GM23338 (cell line): Measurements from ENCODE around the gene FBRSL1. TPM values are rescaled to one million over a fixed set of nuclear protein-coding genes. Genes with fewer than 3 reads are reported as not detected.

ENCODE experiments used
- ATAC-seq: fragments of 200-7000 bp; cut with Tn5 transposase; 3 replicates; pipeline ENCODE4 v1.9.1; 2020
- DNase-seq: peaks from one replicate; pipeline ENCODE4 v3.0.0-alpha.2; 2015; ENCODE audit warnings: low spot score
- H2AFZ ChIP-seq: fragments of 200-600 bp; sonication (generic); 2 replicates; pipeline ENCODE4 v1.8.0; 2016; ENCODE audit warnings: antibody characterized with exemption, mild to moderate bottlenecking, moderate library complexity
- H3F3A ChIP-seq: fragments of 200-600 bp; sonication (generic); replicated peaks from 2 replicates; pipeline ENCODE4 v1.8.0; 2017; ENCODE audit warnings: antibody characterized with exemption, mixed run types, low read depth
- H3K27ac ChIP-seq: fragments of 200-600 bp; sonication (generic); 2 replicates; pipeline ENCODE4 v1.6.1; 2016; ENCODE audit warnings: low read depth
- H3K27me3 ChIP-seq: fragments of 200-600 bp; sonication (generic); 2 replicates; pipeline ENCODE4 v1.8.0; 2016; ENCODE audit warnings: mild to moderate bottlenecking, mixed run types, moderate library complexity; ENCODE audit not compliant: insufficient read depth
- H3K36me3 ChIP-seq: fragments of 200-600 bp; sonication (generic); 2 replicates; pipeline ENCODE4 v1.8.0; 2016; ENCODE audit warnings: mild to moderate bottlenecking; ENCODE audit not compliant: insufficient read depth
- H3K4me1 ChIP-seq: fragments of 200-600 bp; sonication (generic); 2 replicates; pipeline ENCODE4 v1.8.0; 2016; ENCODE audit warnings: mild to moderate bottlenecking, moderate library complexity; ENCODE audit not compliant: insufficient read depth
- H3K4me2 ChIP-seq: fragments of 200-600 bp; sonication (generic); 2 replicates; pipeline ENCODE4 v1.7.1; 2017; ENCODE audit warnings: mixed run types
- H3K4me3 ChIP-seq: fragments of 200-600 bp; sonication (generic); 2 replicates; pipeline ENCODE4 v1.6.1; 2016; ENCODE audit warnings: mixed run types
- H3K79me2 ChIP-seq: fragments of 200-600 bp; sonication (generic); replicated peaks from 2 replicates; pipeline ENCODE4 v1.8.0; 2017; ENCODE audit warnings: mild to moderate bottlenecking; ENCODE audit not compliant: insufficient read depth
- H3K9me2 ChIP-seq: fragments of 200-600 bp; sonication (generic); 2 replicates; pipeline ENCODE4 v1.8.0; 2017; ENCODE audit not compliant: insufficient read depth
- H4K20me1 ChIP-seq: fragments of 200-600 bp; sonication (generic); replicated peaks from 2 replicates; pipeline ENCODE4 v1.8.0; 2017; ENCODE audit warnings: mild to moderate bottlenecking; ENCODE audit not compliant: insufficient read depth
- H3K27ac Mint-ChIP-seq: 2 replicates; pipeline ENCODE4 v1.8.0; 2020; ENCODE audit warnings: inconsistent platforms, mild to moderate bottlenecking, moderate library complexity, mixed read lengths
- H3K27me3 Mint-ChIP-seq: 3 replicates; pipeline ENCODE4 v1.8.0; 2022; ENCODE audit warnings: low read depth, mild to moderate bottlenecking, moderate library complexity, mixed read lengths, inconsistent platforms; ENCODE audit not compliant: insufficient read depth, poor library complexity
- H3K36me3 Mint-ChIP-seq: 3 replicates; pipeline ENCODE4 v1.8.0; 2021; ENCODE audit warnings: low read depth, mild to moderate bottlenecking, inconsistent platforms, moderate library complexity, mixed read lengths
- H3K4me1 Mint-ChIP-seq: 3 replicates; pipeline ENCODE4 v1.8.0; 2020; ENCODE audit warnings: mild to moderate bottlenecking, inconsistent platforms, mixed read lengths
- H3K4me3 Mint-ChIP-seq: 3 replicates; pipeline ENCODE4 v1.8.0; 2021; ENCODE audit warnings: moderate library complexity, mild to moderate bottlenecking, inconsistent platforms, mixed read lengths
- H3K9me3 Mint-ChIP-seq: 3 replicates; pipeline ENCODE4 v1.8.0; 2020; ENCODE audit warnings: moderate library complexity, mild to moderate bottlenecking, inconsistent platforms, mixed read lengths
- CREB1 ChIP-seq: fragments of 250-450 bp; sonication (Bioruptor Pico); IDR thresholded peaks from 2 replicates; pipeline ENCODE4 v1.5.0; 2020; ENCODE audit warnings: low read depth, mild to moderate bottlenecking, moderate library complexity
- EZH2 ChIP-seq: fragments of 200-600 bp; sonication (generic); IDR thresholded peaks from one replicate; pipeline ENCODE4 v1.8.0; 2017; ENCODE audit warnings: antibody characterized with exemption, mild to moderate bottlenecking, low read depth; ENCODE audit not compliant: unreplicated experiment
- EZH2phosphoT487 ChIP-seq: fragments of 200-600 bp; sonication (generic); IDR thresholded peaks from one replicate; pipeline ENCODE4 v1.8.1; 2018; ENCODE audit warnings: antibody characterized with exemption; ENCODE audit not compliant: unreplicated experiment
- JUNB ChIP-seq: IDR thresholded peaks from one replicate; pipeline ENCODE4 v1.6.1; 2016; ENCODE audit warnings: antibody characterized with exemption; ENCODE audit not compliant: unreplicated experiment
- NANOG ChIP-seq: IDR thresholded peaks from 2 replicates; pipeline ENCODE4 v1.6.1; 2016; ENCODE audit warnings: antibody characterized with exemption, borderline replicate concordance
- POLR2AphosphoS5 ChIP-seq: IDR thresholded peaks from 2 replicates; pipeline ENCODE4 v1.6.1; 2016; ENCODE audit warnings: antibody characterized with exemption, low read depth
- STAT1 ChIP-seq: IDR thresholded peaks from one replicate; pipeline ENCODE4 v1.6.1; 2016; ENCODE audit warnings: antibody characterized with exemption; ENCODE audit not compliant: unreplicated experiment
- ZNF114 ChIP-seq: fragments of 250-450 bp; sonication (Bioruptor Pico); IDR thresholded peaks from 2 replicates; pipeline ENCODE4 v1.5.0; 2020; ENCODE audit warnings: mild to moderate bottlenecking, moderate library complexity
- ZNF331 ChIP-seq: fragments of 250-450 bp; sonication (Bioruptor Pico); IDR thresholded peaks from 2 replicates; pipeline ENCODE4 v1.5.0; 2020; ENCODE audit warnings: low read depth, mild to moderate bottlenecking, moderate library complexity
- polyA plus RNA-seq: library from polyadenylated mRNA; unstranded; fragments of >200 nt; fragmentation: Nextera tagmentation; extraction: Ambion mirVana; gene quantifications from 2 replicates; pipeline ENCODE4 v1.2.1, GENCODE V29; 2016
- total RNA-seq: library from RNA; depleted of rRNA; stranded (reverse); fragments of >200 nt; shearing (Covaris generic); gene quantifications from 2 replicates; pipeline ENCODE4 v1.2.3, GENCODE V29; 2014
- TF ChIP-seq, protein P1 (sequence below): IDR thresholded peaks from 2 replicates; pipeline ENCODE4 v1.6.1; 2016; ENCODE audit warnings: antibody characterized with exemption
- TF ChIP-seq, protein P2 (sequence below): fragments of 250-450 bp; sonication (Bioruptor Pico); IDR thresholded peaks from 2 replicates; pipeline ENCODE4 v1.5.0; 2020; ENCODE audit warnings: mild to moderate bottlenecking, moderate library complexity
- TF ChIP-seq, protein P3 (sequence below), 2 experiments: fragments of 200-600 bp in 1 of 2; sonication (generic) in 1 of 2; conservative IDR thresholded peaks; 2 replicates each; pipeline versions ENCODE4 v1.5.1 to v1.6.1; 2016 to 2017; ENCODE audit warnings: antibody characterized with exemption in 2 of 2, low read depth in 2 of 2, mild to moderate bottlenecking in 2 of 2, moderate library complexity in 1 of 2

The FBRSL1 gene
- total and polyA plus RNA-seq, 2 experiments from 2014 or later = 37.8 to 89.8 TPM

GRCh38 chr12:132505852-132506219 lies 15.9 kb downstream of the FBRSL1 start (continued):
- TF ChIP-seq JUNB = no peak
- no peak for TF ChIP-seq ZNF114

DNA sequence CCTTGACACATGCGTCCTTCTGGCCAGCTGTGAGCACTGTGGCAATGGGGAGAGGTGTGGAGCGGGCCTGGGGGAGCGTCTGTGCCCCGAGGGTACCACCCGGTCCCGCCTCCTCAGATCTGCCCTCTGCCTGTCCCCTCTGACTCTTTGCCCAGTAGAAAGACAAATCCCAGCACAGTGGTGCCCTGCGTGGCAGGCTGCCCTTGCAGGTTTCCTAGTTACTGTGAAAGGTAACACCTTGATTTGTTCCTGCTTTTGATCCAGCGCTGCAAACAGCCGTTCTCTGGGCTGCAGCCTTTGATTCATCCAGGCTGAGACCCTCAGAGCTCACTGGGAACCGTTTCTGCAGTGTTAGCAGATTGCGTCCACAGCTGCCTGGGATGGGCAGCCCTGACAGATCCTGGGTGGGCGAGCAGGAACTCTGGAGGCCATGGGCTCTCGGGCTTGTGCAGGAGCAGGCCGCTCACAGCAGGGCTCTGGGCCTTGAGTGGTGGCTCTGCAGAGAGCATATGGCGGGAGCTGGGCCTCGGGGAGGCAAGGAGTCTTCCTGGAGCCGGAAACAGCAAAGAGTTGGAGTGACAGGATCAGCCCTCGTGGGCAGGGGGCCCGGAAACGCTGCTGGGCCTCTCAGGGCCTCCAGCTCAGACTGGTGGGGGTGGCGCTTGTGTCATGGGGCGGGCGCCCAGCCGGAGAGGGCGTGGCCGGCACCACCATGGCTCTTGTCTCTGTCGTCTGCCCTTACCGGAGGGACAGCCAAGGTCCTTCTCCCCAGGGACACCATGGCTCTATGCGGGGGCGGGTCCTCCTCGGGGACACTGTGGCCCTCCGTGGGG lies 16.6 kb downstream of the FBRSL1 start:
- Histone ChIP-seq H3K36me3 (no peaks in the 10 kb centered on the region), H3K4me1 (peaks cover 21% of the 10 kb centered on the region), H3K9me2 (no peaks in the 10 kb centered on the region), H3K27ac (no peak overlapping the region), H3K79me2 (peaks cover 45% of the 10 kb centered on the region), H3K27me3 (no peaks in the 10 kb centered on the region), H2AFZ (no peak overlapping the region), H3F3A (no peaks in the 10 kb centered on the region), H3K4me3 (no peak overlapping the region), H4K20me1 (peaks cover 29% of the 10 kb centered on the region), H3K4me2 (no peak overlapping the region)
- DNase-seq (no peak), ATAC-seq (peak; percentile 2)
- H3K27ac Mint-ChIP-seq = no peak overlapping the region; the same call in 1 of the 2 replicates
- H3K9me3 Mint-ChIP-seq = no peaks in the 10 kb centered on the region
- no peaks in the 10 kb centered on the region; the same call in 2 of the 3 replicates for H3K36me3 Mint-ChIP-seq
- peaks cover 16% of the 10 kb centered on the region for H3K27me3 Mint-ChIP-seq
- no peak overlapping the region for H3K4me3 Mint-ChIP-seq
- H3K4me1 Mint-ChIP-seq = peaks cover 30% of the 10 kb centered on the region
- TF ChIP-seq STAT1 = no peak
- no peak for TF ChIP-seq ZNF331 (CRISPR knock-in tag)
- TF ChIP-seq EZH2phosphoT487 = no peak
- TF ChIP-seq, protein P1, sequence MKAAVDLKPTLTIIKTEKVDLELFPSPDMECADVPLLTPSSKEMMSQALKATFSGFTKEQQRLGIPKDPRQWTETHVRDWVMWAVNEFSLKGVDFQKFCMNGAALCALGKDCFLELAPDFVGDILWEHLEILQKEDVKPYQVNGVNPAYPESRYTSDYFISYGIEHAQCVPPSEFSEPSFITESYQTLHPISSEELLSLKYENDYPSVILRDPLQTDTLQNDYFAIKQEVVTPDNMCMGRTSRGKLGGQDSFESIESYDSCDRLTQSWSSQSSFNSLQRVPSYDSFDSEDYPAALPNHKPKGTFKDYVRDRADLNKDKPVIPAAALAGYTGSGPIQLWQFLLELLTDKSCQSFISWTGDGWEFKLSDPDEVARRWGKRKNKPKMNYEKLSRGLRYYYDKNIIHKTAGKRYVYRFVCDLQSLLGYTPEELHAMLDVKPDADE = no peak
- TF ChIP-seq ZNF114 = no peak
- no peak for TF ChIP-seq EZH2
- TF ChIP-seq, protein P2, sequence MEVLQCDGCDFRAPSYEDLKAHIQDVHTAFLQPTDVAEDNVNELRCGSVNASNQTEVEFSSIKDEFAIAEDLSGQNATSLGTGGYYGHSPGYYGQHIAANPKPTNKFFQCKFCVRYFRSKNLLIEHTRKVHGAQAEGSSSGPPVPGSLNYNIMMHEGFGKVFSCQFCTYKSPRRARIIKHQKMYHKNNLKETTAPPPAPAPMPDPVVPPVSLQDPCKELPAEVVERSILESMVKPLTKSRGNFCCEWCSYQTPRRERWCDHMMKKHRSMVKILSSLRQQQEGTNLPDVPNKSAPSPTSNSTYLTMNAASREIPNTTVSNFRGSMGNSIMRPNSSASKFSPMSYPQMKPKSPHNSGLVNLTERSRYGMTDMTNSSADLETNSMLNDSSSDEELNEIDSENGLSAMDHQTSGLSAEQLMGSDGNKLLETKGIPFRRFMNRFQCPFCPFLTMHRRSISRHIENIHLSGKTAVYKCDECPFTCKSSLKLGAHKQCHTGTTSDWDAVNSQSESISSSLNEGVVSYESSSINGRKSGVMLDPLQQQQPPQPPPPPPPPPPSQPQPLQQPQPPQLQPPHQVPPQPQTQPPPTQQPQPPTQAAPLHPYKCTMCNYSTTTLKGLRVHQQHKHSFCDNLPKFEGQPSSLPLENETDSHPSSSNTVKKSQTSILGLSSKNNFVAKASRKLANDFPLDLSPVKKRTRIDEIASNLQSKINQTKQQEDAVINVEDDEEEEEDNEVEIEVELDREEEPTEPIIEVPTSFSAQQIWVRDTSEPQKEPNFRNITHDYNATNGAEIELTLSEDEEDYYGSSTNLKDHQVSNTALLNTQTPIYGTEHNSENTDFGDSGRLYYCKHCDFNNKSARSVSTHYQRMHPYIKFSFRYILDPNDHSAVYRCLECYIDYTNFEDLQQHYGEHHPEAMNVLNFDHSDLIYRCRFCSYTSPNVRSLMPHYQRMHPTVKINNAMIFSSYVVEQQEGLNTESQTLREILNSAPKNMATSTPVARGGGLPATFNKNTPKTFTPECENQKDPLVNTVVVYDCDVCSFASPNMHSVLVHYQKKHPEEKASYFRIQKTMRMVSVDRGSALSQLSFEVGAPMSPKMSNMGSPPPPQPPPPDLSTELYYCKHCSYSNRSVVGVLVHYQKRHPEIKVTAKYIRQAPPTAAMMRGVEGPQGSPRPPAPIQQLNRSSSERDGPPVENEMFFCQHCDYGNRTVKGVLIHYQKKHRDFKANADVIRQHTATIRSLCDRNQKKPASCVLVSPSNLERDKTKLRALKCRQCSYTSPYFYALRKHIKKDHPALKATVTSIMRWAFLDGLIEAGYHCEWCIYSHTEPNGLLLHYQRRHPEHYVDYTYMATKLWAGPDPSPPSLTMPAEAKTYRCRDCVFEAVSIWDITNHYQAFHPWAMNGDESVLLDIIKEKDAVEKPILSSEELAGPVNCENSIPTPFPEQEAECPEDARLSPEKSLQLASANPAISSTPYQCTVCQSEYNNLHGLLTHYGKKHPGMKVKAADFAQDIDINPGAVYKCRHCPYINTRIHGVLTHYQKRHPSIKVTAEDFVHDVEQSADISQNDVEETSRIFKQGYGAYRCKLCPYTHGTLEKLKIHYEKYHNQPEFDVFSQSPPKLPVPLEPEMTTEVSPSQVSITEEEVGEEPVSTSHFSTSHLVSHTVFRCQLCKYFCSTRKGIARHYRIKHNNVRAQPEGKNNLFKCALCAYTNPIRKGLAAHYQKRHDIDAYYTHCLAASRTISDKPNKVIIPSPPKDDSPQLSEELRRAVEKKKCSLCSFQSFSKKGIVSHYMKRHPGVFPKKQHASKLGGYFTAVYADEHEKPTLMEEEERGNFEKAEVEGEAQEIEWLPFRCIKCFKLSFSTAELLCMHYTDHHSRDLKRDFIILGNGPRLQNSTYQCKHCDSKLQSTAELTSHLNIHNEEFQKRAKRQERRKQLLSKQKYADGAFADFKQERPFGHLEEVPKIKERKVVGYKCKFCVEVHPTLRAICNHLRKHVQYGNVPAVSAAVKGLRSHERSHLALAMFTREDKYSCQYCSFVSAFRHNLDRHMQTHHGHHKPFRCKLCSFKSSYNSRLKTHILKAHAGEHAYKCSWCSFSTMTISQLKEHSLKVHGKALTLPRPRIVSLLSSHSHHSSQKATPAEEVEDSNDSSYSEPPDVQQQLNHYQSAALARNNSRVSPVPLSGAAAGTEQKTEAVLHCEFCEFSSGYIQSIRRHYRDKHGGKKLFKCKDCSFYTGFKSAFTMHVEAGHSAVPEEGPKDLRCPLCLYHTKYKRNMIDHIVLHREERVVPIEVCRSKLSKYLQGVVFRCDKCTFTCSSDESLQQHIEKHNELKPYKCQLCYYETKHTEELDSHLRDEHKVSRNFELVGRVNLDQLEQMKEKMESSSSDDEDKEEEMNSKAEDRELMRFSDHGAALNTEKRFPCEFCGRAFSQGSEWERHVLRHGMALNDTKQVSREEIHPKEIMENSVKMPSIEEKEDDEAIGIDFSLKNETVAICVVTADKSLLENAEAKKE (CRISPR knock-in tag) = no peak
- TF ChIP-seq, protein P3, sequence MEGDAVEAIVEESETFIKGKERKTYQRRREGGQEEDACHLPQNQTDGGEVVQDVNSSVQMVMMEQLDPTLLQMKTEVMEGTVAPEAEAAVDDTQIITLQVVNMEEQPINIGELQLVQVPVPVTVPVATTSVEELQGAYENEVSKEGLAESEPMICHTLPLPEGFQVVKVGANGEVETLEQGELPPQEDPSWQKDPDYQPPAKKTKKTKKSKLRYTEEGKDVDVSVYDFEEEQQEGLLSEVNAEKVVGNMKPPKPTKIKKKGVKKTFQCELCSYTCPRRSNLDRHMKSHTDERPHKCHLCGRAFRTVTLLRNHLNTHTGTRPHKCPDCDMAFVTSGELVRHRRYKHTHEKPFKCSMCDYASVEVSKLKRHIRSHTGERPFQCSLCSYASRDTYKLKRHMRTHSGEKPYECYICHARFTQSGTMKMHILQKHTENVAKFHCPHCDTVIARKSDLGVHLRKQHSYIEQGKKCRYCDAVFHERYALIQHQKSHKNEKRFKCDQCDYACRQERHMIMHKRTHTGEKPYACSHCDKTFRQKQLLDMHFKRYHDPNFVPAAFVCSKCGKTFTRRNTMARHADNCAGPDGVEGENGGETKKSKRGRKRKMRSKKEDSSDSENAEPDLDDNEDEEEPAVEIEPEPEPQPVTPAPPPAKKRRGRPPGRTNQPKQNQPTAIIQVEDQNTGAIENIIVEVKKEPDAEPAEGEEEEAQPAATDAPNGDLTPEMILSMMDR (conservative IDR thresholded peaks at IDR 0.05; ENCODE audit: low read depth in 2 of 2) = no peak
- no peak for TF ChIP-seq JUNB
- TF ChIP-seq POLR2AphosphoS5 = no peak
- TF ChIP-seq NANOG = no peak
- no peak for TF ChIP-seq CREB1 (CRISPR knock-in tag)
